GM19467 (cell line): ENCODE data around the gene MYL1.

Experiments
- ATAC-seq: cut with Tn5 transposase; IDR thresholded peaks from one replicate; pipeline ENCODE4 v1.9.1; 2021; ENCODE audit warnings: mild to moderate bottlenecking, moderate library complexity; ENCODE audit not compliant: unreplicated experiment

MYL1 gene

GRCh38 chr2:210315015-210315788, at the start of gene MYL1:
Gene MYL1 (minus strand): TSS chr2:210315174. CDS start chr2:210315042, 132 bp downstream.
- no peak for ATAC-seq

DNA sequence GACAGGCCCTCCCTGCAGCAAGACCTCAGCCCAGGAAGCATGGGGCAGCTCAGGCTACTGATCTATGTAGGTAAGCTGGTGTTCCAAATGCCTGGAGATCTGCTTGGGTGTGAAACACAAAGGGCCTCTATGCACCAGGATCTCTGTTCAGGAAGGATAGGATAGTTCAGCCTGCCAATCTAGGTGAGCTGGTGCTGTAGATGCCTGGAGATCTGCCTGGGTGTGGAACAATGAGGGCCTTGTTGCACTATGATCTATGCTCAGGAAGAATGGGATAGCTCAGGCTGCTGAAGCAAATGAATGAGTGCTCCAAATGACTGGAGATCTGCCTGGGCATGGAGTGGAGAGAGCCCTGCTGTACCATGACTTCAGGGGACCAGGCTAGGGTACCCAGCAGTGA, 48.9 kb upstream of the MYL1 start:
- no peak for ATAC-seq

GRCh38 chr2:210363261-210363660, 48.3 kb upstream of the MYL1 start:
- ATAC-seq, result no peak

GRCh38 chr2:210360412-210360811, 45.4 kb upstream of the MYL1 start:
- no peak for ATAC-seq

- no peak for ATAC-seq
These were observed 42.0 kb upstream of the MYL1 start for GRCh38 chr2:210356944-210357343.

GRCh38 chr2:210337159-210337558, 22.2 kb upstream of the MYL1 start:
- ATAC-seq, result no peak

DNA sequence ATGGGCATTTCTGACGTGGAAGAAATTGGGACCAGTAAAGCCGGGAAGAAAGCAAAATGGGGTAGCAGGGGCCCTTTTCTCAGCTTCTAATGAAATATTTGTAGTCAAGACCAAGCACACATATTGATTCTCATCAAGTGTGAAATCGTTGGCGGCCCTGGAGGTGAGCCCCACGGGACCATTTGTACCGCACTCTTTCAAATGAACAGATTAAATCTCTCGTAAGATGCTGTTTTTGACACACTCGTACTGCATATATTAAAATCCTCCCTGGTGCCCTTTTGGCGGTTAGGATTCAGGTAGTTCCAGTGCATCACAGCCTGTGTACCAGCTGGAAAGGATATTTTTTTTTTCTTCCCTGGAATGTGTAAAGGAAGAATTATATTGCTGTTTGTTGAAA, 9.9 kb upstream of the MYL1 start:
- no peak for ATAC-seq

DNA sequence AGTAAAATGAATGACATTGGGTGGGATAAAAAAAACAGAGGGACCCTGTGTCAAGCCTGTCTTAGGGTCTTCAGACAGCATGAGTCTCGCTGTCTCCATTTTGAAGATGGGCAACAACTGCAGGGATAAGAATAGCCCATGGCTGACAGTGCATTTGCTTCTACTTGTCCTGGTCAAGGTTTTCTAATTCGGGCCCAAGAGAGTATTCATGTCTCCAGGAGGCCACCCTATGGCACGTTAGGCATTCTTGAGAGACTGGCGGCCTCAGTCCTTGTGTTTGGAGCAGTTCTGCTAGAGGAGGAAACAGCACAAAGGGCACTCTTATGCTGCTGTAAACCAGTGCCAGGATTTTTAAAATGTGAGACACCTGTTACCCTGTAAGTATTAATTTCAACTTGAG, 9.5 kb upstream of the MYL1 start:
- ATAC-seq, result no peak

GRCh38 chr2:210323003-210323402, 8.0 kb upstream of the MYL1 start:
- ATAC-seq, result no peak

GRCh38 chr2:210318891-210319290, 3.9 kb upstream of the MYL1 start:
- ATAC-seq, result no peak

GRCh38 chr2:210318486-210318885, 3.5 kb upstream of the MYL1 start:
- ATAC-seq, result no peak

DNA sequence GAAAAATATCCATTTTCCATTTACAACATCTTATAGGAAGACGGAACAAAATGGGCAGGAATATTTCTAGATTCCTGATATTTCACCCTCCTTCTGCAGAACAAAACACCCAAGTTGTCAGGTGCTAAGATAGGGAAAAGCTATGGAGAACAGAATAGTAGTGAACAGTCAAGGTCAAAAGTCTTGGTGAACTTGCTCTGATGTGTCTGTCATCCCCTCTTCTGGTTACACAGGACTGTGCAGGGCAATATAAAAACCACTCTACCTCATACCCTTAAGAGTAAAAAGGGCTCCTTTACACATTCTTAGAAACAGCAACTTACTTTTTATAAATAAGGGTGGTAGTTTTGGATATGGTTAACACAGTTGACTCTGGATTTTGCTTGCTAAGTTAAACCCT, 4.4 kb downstream of the MYL1 start:
- no peak for ATAC-seq

DNA sequence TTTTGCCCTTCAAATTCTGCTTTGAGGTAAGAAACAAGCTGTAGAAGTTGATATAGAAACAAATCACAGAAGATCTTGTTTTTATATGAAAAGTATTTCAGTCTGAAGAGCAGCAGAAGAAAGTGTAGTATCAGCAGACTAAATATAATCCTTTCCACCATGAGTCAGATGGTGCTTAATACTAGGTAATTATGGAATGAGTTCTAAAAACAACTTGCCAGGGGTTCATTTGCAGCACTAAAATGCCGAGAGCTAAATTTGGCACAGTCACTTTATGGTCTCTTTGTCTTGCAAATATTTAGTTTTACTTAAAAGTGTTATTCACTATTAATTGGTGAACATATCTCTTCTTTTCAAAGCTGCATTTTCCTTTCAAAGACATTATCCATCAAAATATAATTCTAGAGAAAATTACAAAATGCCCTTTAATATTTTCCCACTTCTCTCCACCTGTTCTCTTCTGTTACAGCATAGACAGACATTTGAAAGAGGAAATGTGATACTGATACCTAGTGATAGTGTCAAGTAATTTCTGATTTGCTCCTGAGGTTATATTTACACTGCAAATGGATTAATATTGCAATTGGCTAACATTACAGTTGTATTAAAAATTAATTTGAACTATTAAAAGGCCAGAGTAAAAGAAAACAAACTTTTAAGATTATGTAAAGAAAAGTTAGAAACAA, 5.3 kb downstream of the MYL1 start:
- no peak for ATAC-seq

DNA sequence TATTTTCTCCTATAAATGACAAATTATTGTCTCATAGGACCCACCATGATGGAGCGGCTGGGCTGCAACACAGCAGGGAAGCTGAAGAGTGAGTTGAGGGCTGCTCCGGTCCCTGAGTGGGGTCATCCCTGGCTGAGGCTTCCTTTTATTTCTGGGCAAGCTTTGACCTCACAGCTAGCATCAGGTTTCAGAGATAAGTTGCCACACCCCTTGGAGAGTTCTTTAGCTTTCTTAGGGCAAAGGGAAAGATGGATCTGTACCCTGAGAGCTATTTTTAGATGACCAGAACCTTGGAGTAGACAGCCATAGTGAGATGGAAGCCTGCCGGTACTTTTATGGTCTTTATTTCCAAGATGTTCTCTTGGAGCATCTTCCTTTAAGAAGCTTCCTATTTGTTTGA, 11.5 kb downstream of the MYL1 start:
- ATAC-seq, result no peak

GRCh38 chr2:210302326-210302725, 12.6 kb downstream of the MYL1 start:
- no peak for ATAC-seq

DNA sequence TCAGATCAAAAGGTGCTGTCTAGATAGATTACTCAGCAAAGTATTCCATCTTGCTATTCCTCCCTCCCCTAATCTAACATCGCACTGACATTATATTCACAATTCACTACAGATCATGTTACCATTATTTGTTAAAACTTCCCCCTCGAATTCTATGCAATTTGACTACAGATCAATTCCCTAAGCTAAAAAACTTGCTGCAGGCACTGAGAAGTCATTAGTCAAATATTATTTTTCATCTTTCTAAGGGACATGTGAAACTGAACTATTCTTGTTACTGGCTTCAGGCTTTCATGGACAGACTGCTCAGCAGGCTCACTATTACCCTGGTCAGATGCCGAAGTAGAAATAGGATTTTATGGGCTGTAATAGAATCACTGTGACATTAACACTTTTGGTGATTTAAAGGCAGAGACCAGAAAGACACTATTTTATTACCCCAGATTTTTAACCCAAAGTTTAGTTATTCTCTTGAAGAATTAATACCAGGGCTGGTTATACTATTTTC, 15.1 kb downstream of the MYL1 start:
- ATAC-seq, result no peak

GRCh38 chr2:210288408-210288807, 26.6 kb downstream of the MYL1 start:
- ATAC-seq, result no peak

- ATAC-seq, result no peak
These were observed 27.7 kb downstream of the MYL1 start for GRCh38 chr2:210287301-210287700.

DNA sequence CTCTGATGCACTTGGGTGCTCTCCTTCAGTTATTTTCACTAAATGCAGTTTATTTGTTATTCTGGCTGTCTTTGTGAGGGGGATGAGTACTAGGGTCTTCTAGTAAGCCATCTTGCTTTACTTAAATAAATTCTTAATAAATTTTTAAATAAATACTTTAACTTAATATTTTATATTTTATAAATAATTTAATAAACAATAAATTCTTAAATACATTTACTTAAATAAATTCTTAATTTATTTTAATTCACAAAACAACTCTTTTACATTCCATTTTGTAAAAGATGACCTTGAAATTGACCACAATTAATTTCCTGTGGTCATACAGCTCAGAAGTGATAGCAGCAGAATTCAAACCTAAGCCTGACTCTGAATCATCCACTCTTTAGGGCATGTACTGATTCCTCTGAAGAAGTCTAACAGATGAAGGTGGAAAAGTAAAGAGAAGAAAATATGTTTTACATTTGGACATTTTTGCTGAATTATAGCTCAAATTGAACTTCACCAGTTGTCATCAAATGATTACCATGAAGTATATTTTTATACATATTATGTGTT, 28.8 kb downstream of the MYL1 start:
- no peak for ATAC-seq

GRCh38 chr2:210277133-210277532, 37.8 kb downstream of the MYL1 start:
- no peak for ATAC-seq

- no peak for ATAC-seq
These were observed 43.7 kb downstream of the MYL1 start for GRCh38 chr2:210271300-210271699.

- no peak for ATAC-seq
These were observed 45.8 kb downstream of the MYL1 start for GRCh38 chr2:210269148-210269547.
